ENCODE data around the gene RFPL1. TPM values are rescaled to one million over a fixed set of nuclear protein-coding genes. Genes with fewer than 3 reads are reported as not detected.
"Not testable (repeated sequence)": the region's sequence is repeated elsewhere in the genome, so short reads cannot be mapped to it uniquely, and the experiment has no call there.

RFPL1 gene
- total RNA-seq, 1 donor from 2014 or later, result 0.54 TPM

DNA sequence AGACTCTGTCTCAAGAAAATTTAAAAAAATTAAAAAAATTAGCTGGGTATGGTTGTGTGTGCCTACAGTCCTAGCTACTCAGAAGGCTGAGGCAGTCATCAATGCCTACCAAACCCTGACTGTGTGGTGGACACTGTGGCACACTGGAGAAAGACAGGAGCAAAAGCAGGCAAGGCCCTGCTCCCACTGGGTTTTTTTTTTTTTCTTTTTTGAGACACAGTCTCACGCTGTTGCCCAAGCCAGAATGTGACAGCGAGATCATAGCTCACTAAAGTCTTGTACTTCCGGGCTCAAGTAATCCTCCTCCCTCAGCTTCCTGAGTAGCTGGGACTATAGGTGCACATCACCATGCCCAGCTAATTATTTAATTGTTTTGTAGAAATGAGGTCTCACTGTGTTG is 46.3 kb downstream of the RFPL1 start:
- no peak for DNase-seq (ENCODE audit: low spot score in 2 of 2, unreplicated experiment in 2 of 2)
- Mint-ChIP-seq H3K27me3 (ENCODE audit: low read depth) (peaks cover 34% of the 10 kb centered on the region), H3K4me3 (no peak overlapping the region), H3K36me3 (peaks cover 5% of the 10 kb centered on the region), H3K9me3 (no peaks in the 10 kb centered on the region), H3K27ac (no peak overlapping the region), H3K4me1 (peaks cover 10% of the 10 kb centered on the region)
- TF ChIP-seq, protein P1, sequence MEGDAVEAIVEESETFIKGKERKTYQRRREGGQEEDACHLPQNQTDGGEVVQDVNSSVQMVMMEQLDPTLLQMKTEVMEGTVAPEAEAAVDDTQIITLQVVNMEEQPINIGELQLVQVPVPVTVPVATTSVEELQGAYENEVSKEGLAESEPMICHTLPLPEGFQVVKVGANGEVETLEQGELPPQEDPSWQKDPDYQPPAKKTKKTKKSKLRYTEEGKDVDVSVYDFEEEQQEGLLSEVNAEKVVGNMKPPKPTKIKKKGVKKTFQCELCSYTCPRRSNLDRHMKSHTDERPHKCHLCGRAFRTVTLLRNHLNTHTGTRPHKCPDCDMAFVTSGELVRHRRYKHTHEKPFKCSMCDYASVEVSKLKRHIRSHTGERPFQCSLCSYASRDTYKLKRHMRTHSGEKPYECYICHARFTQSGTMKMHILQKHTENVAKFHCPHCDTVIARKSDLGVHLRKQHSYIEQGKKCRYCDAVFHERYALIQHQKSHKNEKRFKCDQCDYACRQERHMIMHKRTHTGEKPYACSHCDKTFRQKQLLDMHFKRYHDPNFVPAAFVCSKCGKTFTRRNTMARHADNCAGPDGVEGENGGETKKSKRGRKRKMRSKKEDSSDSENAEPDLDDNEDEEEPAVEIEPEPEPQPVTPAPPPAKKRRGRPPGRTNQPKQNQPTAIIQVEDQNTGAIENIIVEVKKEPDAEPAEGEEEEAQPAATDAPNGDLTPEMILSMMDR (IDR thresholded peaks at IDR 0.05; ENCODE audit: unreplicated experiment), result no peak

DNA sequence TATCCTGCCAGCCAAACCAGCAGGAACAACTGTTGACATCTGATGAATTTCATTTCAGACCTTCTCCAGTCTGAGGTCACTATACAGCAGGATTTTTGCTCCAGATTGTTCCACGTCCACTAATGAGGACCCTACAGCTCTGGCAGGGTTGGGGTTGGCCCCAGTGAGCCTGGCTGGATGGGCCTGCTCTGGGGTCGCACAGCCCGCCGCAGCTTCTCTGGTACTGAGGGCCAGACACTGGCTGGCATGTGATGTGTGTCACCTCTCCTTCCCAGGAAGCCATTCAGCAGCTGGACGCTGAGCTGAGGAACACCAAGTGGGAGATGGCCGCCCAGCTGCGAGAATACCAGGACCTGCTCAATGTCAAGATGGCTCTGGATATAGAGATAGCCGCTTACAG is 47.1 kb downstream of the RFPL1 start:
- H3K36me3 Mint-ChIP-seq, result peaks cover 5% of the 10 kb centered on the region
- H3K27ac Mint-ChIP-seq, result no peak overlapping the region
- peaks cover 29% of the 10 kb centered on the region for H3K27me3 Mint-ChIP-seq (ENCODE audit: low read depth)
- TF ChIP-seq, protein P1 (IDR thresholded peaks at IDR 0.05; ENCODE audit: unreplicated experiment), result no peak
- no peaks in the 10 kb centered on the region for H3K9me3 Mint-ChIP-seq
- DNase-seq (ENCODE audit: low spot score in 2 of 2, unreplicated experiment in 2 of 2), result no peak
- H3K4me1 Mint-ChIP-seq, result peaks cover 8% of the 10 kb centered on the region
- H3K4me3 Mint-ChIP-seq, result no peak overlapping the region

DNA sequence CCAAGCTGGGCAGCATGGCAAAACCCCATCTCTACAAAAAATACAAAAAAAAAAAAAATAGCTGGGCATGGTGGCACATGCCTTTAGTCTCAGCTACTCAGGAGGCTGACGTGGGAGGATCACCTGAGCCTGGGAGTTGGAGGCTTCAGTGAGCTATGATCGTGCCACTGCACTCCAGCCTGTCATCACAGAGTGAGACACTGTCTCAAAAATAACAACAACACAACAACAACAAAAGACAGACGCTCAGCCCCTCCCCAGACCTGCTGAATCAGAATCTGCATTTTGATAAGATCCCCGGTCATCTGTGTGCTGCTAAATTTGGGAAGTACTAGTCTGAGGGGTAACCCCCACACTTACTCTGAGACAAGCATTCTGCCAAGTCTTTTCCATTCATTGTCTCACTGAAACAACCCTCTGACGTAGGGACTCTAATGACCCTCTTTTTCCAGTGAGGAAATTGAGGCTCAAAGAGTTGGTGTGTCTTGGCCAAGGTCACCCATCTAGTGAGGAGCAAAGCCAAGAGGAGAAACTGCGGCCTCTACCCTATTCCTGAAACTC is 49.1 kb downstream of the RFPL1 start:
- Mint-ChIP-seq H3K27ac (no peak overlapping the region), H3K9me3 (no peaks in the 10 kb centered on the region), H3K36me3 (peaks cover 5% of the 10 kb centered on the region), H3K4me1 (no peaks in the 10 kb centered on the region), H3K27me3 (ENCODE audit: low read depth) (peaks cover 11% of the 10 kb centered on the region), H3K4me3 (no peak overlapping the region)
- no peak for DNase-seq (ENCODE audit: low spot score in 2 of 2, unreplicated experiment in 2 of 2)
- TF ChIP-seq, protein P1 (IDR thresholded peaks at IDR 0.05; ENCODE audit: unreplicated experiment), result no peak

DNA sequence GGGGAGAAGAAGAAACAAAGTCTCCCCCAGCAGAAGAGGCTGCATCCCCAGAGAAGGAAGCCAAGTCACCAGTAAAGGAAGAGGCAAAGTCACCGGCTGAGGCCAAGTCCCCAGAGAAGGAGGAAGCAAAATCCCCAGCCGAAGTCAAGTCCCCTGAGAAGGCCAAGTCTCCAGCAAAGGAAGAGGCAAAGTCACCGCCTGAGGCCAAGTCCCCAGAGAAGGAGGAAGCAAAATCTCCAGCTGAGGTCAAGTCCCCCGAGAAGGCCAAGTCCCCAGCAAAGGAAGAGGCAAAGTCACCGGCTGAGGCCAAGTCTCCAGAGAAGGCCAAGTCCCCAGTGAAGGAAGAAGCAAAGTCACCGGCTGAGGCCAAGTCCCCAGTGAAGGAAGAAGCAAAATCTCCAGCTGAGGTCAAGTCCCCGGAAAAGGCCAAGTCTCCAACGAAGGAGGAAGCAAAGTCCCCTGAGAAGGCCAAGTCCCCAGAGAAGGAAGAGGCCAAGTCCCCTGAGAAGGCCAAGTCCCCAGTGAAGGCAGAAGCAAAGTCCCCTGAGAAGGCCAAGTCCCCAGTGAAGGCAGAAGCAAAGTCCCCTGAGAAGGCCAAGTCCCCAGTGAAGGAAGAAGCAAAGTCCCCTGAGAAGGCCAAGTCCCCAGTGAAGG is 50.9 kb downstream of the RFPL1 start:
- not testable (repeated sequence) for DNase-seq (ENCODE audit: low spot score in 2 of 2, unreplicated experiment in 2 of 2); H3K9me3 Mint-ChIP-seq; H3K4me3 Mint-ChIP-seq; H3K27ac Mint-ChIP-seq; H3K27me3 Mint-ChIP-seq (ENCODE audit: low read depth); H3K4me1 Mint-ChIP-seq; H3K36me3 Mint-ChIP-seq

DNA sequence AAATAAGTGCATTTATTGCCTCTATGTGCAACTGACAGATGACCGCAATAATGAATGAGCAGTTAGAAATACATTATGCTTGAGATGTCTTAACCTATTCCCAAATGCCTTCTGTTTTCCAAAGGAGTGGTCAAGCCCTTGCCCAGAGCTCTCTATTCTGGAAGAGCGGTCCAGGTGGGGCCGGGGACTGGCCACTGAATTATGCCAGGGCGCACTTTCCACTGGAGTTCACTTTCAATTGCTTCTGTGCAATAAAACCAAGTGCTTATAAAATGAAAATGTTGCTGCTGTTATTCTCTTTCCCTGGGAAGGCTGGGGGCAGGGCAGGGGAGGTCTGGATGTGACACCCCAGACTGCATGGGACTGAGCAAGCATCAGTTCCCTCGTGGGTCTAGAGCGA is 52.6 kb downstream of the RFPL1 start:
- peaks cover 17% of the 10 kb centered on the region for H3K36me3 Mint-ChIP-seq
- TF ChIP-seq, protein P1 (IDR thresholded peaks at IDR 0.05; ENCODE audit: unreplicated experiment), result no peak
- H3K9me3 Mint-ChIP-seq, result peaks cover 9% of the 10 kb centered on the region
- peaks cover 3% of the 10 kb centered on the region for H3K27me3 Mint-ChIP-seq (ENCODE audit: low read depth)
- H3K4me3 Mint-ChIP-seq, result no peak overlapping the region
- no peak overlapping the region for H3K27ac Mint-ChIP-seq
- no peaks in the 10 kb centered on the region for H3K4me1 Mint-ChIP-seq
- no peak for DNase-seq (ENCODE audit: low spot score in 2 of 2, unreplicated experiment in 2 of 2)

Other genes starting within 250 kb of the RFPL1 start
- 15.7 to 18.1 TPM (median 17.6 TPM) in 3 replicates for gene EMID1, start 232.7 kb upstream of the RFPL1 start, total RNA-seq
- 55.9 to 59.6 TPM (median 58.0 TPM) in 3 replicates for gene RHBDD3, start 170.6 kb upstream of the RFPL1 start, total RNA-seq
- gene EWSR1, start 170.3 kb upstream of the RFPL1 start, total RNA-seq, result 364 to 381 TPM (median 379 TPM) in 3 replicates
- gene GAS2L1, start 131.9 kb upstream of the RFPL1 start, total RNA-seq, result 13.4 to 14.6 TPM (median 13.6 TPM) in 3 replicates
- 2.5 to 3.8 TPM (median 3.1 TPM) in 3 replicates for gene RASL10A, start 122.9 kb upstream of the RFPL1 start, total RNA-seq
- gene AP1B1, start 50.0 kb upstream of the RFPL1 start, total RNA-seq, result 40.3 to 43.9 TPM (median 41.0 TPM) in 3 replicates
- 3.4 to 4.3 TPM (median 3.5 TPM) in 3 replicates for gene NEFH, start 41.6 kb downstream of the RFPL1 start, total RNA-seq
- gene THOC5, start 115.2 kb downstream of the RFPL1 start, total RNA-seq, result 44.8 to 59.6 TPM (median 47.8 TPM) in 3 replicates
- gene NIPSNAP1, start 142.5 kb downstream of the RFPL1 start, total RNA-seq, result 134 to 138 TPM (median 137 TPM) in 3 replicates
- 41.8 to 42.1 TPM (median 42.0 TPM) in 3 replicates for gene NF2, start 165.1 kb downstream of the RFPL1 start, total RNA-seq

Data from mesothelial cell of epicardium (in vitro differentiated cells).